Measurements from ENCODE around the gene CDKL2. TPM values are rescaled to one million over a fixed set of nuclear protein-coding genes. Genes with fewer than 3 reads are reported as not detected.

The CDKL2 gene
- total and polyA plus RNA-seq, 2 experiments from 2014 or later, result 1.8 to 3.1 TPM

DNA sequence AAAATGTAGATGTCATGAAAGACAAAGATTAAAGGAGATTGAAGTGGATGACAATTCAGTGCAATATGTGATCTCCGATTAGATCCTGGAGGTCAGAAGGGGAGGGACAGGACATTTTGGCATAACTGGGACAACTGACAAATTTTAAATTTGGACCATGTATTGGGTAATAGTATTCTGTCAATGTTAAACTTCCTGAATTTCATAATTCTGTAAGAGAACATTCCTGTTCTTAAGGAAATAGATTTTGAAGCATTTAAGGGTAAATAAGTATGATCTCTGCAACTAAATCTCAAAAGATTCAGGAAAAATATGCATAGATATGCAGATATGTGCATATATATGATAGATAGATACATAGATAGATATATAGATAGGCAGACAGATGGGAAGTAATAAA, 63.4 kb downstream of the CDKL2 start:
- H3K27ac Mint-ChIP-seq, result no peak overlapping the region
- no peak overlapping the region for H2AFZ ChIP-seq
- H3K4me1 ChIP-seq (ENCODE audit: insufficient read depth), result no peaks in the 10 kb centered on the region
- no peak overlapping the region for H3K4me2 ChIP-seq
- H3K4me3 Mint-ChIP-seq, result no peak overlapping the region
- H3F3A ChIP-seq (replicated peaks; ENCODE audit: low read depth), result no peaks in the 10 kb centered on the region
- H3K36me3 Mint-ChIP-seq (ENCODE audit: low read depth), result peaks cover 8% of the 10 kb centered on the region; the same call in 2 of the 3 replicates
- DNase-seq (ENCODE audit: low spot score) (no peak), ATAC-seq (no peak)
- no peak overlapping the region for H3K27ac ChIP-seq (ENCODE audit: low read depth)
- no peaks in the 10 kb centered on the region for H3K36me3 ChIP-seq (ENCODE audit: insufficient read depth)
- no peaks in the 10 kb centered on the region for H4K20me1 ChIP-seq (replicated peaks; ENCODE audit: insufficient read depth)
- H3K4me3 ChIP-seq, result no peak overlapping the region
- TF ChIP-seq CREB1 (CRISPR knock-in tag; IDR thresholded peaks at IDR 0.05; ENCODE audit: low read depth) (no peak), REST (IDR thresholded peaks at IDR 0.05; ENCODE audit: unreplicated experiment) (no peak), JUNB (IDR thresholded peaks at IDR 0.05; ENCODE audit: unreplicated experiment) (no peak), ZNF462 (CRISPR knock-in tag; IDR thresholded peaks at IDR 0.05) (no peak), ETS1 (IDR thresholded peaks at IDR 0.05) (no peak), EZH2phosphoT487 (IDR thresholded peaks at IDR 0.05; ENCODE audit: unreplicated experiment) (no peak), ZNF331 (CRISPR knock-in tag; IDR thresholded peaks at IDR 0.05; ENCODE audit: low read depth) (no peak), POLR2AphosphoS5 (IDR thresholded peaks at IDR 0.05; ENCODE audit: low read depth) (no peak), CTCF (conservative IDR thresholded peaks at IDR 0.05; ENCODE audit: low read depth in 2 of 2) (no peak), STAT1 (IDR thresholded peaks at IDR 0.05; ENCODE audit: unreplicated experiment) (no peak), ZNF114 (CRISPR knock-in tag; IDR thresholded peaks at IDR 0.05) (no peak), NANOG (IDR thresholded peaks at IDR 0.05; ENCODE audit: borderline replicate concordance) (no peak)
- H3K4me1 Mint-ChIP-seq, result peaks cover 6% of the 10 kb centered on the region
- peaks cover 14% of the 10 kb centered on the region for H3K27me3 Mint-ChIP-seq (ENCODE audit: insufficient read depth, low read depth, poor library complexity)
- 0 out of 2 replicates have a peak, but pooled peaks cover 4% of the 10 kb centered on the region for H3K9me2 ChIP-seq (ENCODE audit: insufficient read depth)
- peaks cover 22% of the 10 kb centered on the region for H3K9me3 Mint-ChIP-seq
- peaks cover 2% of the 10 kb centered on the region; the same call in 1 of the 2 replicates for H3K27me3 ChIP-seq (ENCODE audit: insufficient read depth)
- no peaks in the 10 kb centered on the region for H3K79me2 ChIP-seq (replicated peaks; ENCODE audit: insufficient read depth)
